ENCODE results near the gene RIPK1.
A peak's percentile ranks its signal among the peaks of the same experiment; 100 is the strongest.

RIPK1 gene

GRCh38 chr6:3085074-3085473, 16.8 kb downstream of the RIPK1 start:
- no peak for DNase-seq (ENCODE audit: low spot score)

- no peak for DNase-seq (ENCODE audit: low spot score)
Measured at GRCh38 chr6:3086282-3086946, 18.1 kb downstream of the RIPK1 start.

- no peak for DNase-seq (ENCODE audit: low spot score)
Measured at GRCh38 chr6:3088446-3088845, 20.2 kb downstream of the RIPK1 start.

DNA sequence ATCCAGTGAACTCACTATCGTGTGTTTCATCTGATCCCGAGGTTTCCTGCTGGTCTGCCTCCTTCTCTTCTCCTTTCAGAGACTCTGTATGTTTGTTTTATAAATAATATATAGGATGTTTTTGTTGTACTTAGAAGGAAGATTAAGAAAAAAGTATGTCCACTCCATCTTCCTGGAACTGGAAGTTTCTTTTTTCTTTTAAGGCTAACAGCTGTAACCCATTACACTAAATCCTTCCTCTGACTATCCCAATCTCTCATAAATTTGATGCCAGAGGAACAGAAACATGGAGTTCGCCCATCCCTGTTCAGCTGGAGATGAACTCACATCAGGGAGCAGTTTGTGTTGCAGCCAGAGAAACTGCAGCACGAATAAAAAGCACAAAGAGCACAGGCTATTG, 20.7 kb downstream of the RIPK1 start:
- no peak for DNase-seq (ENCODE audit: low spot score)

GRCh38 chr6:3090013-3090412, 21.7 kb downstream of the RIPK1 start:
- no peak for DNase-seq (ENCODE audit: low spot score)

DNA sequence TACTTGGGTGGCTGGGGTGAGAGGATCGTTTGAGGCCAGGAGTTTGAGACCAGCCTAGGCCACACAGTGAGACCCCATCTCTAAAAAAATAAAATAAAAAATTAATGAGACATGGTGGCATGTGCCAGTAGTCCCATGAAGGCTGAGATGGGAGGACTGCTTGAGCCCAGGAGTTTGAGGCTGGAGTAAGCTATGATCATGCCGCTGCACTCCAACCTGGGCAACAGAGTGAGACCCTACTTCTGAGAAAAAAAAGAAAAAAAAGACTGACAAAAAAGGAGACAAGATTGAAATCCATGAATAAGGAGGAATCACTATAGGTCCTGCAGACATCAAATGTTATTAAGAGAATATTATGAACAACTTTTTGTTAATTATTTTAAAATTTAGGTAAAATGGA, 26.5 kb downstream of the RIPK1 start:
- no peak for DNase-seq (ENCODE audit: low spot score)

GRCh38 chr6:3102875-3103274, 34.6 kb downstream of the RIPK1 start:
- no peak for DNase-seq (ENCODE audit: low spot score)

DNA sequence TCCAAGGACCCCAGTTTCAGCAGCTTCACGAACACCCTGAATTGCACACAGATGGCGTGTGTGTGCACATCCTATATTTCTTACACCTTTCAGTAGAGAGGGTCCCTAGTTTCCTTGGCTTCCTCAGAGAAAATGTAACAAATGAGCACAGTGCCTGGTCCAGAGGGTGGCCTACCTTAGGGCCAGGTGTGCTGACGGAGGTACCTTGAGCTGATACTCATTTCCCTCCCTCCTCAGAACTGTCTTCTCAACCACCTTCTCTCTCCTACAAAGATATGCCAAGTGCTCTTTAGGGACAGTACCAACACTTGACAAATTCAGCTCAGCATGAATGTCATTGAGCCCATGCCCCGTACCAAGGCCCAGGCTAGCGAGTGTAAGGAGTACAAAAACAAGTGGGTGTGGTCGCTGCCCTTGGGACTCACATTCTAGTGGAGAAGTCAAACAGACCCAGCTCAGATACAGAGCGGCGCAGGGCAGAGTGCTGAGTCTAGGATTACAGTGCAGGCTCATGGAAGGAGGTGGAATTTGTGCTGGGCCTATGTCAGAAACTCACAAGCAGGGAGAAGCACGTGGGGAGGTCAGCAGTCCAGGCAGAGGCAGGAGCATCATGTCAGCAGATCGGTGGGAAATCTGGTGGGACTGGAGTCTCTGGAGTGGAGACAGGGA, 40.6 kb downstream of the RIPK1 start:
- DNase-seq (ENCODE audit: low spot score): no peak

GRCh38 chr6:3109761-3110160, 41.5 kb downstream of the RIPK1 start:
- no peak for DNase-seq (ENCODE audit: low spot score)

DNA sequence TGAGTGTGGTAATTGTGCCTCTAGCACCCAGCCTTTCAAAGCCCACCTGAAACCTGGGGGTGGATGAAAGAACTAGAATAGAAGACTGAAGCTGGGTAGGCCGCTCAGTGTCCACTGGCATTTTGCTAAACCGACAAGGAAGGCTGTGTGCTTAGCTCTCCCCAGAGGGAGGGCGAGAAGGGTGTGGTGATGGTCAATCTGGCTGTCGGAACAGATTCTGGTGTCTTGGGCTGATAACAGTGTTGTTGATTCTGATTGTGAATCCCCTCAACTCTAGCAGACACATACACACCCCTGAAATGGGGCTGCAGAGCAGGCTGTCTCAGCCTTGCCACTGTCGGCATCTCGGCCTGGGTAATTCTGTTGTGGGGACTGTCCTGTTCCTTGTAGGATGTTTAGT, 46.1 kb downstream of the RIPK1 start:
- DNase-seq (ENCODE audit: low spot score): no peak

- no peak for DNase-seq (ENCODE audit: low spot score)
Measured at GRCh38 chr6:3117912-3118352, 49.6 kb downstream of the RIPK1 start.

- DNase-seq (ENCODE audit: low spot score): peak; percentile 95
Measured at GRCh38 chr6:3118353-3119039, 50.2 kb downstream of the RIPK1 start, which contains the start of gene BPHL. TSS of gene BPHL (plus strand) at chr6:3118711. CDS start at chr6:3118741, 30 bp downstream.

GRCh38 chr6:3119040-3119723, 50.9 kb downstream of the RIPK1 start:
- DNase-seq (ENCODE audit: low spot score): peak; percentile 56

- no peak for DNase-seq (ENCODE audit: low spot score)
Measured at GRCh38 chr6:3120765-3121089, 52.4 kb downstream of the RIPK1 start.

- DNase-seq (ENCODE audit: low spot score): no peak
Measured at GRCh38 chr6:3122823-3123182, 54.5 kb downstream of the RIPK1 start.

DNA sequence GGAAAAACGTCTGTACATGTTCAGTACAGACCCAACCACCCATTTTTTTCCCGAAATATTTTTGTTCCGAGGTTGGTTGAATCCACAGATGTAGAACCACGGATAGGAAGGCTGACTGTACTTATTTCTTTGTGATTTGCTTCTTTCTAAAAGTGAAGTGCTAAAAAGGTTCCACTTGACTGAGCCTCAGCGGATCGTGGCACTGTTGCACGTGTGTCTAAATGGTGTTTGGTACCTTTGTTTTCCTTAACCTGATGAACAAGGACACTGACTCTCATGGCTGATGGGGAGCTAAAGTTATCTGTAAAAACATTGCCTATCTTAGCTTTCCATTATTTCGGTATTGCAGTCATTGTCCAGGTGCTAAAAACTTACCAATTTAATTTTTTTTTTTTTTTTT, 56.4 kb downstream of the RIPK1 start:
- no peak for DNase-seq (ENCODE audit: low spot score)

DNA sequence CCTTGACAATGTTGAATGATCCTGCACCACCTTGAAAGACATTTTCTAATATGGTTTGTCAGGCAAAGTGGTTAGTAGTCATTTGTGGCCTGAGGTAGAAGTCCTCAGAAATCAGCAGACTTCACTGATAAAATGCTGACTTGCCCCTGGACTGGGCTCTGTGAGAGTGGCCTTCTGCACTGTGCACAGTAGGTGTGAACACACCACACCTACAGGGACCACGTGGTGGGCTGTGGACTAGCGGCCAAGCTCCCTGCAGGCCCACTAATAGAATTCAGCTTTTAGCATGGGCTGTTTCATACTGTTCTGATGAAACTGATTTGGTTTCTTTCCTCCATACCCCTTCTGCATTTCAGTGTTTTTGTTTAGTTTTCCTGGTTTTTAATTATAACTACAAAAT, 57.5 kb downstream of the RIPK1 start:
- no peak for DNase-seq (ENCODE audit: low spot score)

DNA sequence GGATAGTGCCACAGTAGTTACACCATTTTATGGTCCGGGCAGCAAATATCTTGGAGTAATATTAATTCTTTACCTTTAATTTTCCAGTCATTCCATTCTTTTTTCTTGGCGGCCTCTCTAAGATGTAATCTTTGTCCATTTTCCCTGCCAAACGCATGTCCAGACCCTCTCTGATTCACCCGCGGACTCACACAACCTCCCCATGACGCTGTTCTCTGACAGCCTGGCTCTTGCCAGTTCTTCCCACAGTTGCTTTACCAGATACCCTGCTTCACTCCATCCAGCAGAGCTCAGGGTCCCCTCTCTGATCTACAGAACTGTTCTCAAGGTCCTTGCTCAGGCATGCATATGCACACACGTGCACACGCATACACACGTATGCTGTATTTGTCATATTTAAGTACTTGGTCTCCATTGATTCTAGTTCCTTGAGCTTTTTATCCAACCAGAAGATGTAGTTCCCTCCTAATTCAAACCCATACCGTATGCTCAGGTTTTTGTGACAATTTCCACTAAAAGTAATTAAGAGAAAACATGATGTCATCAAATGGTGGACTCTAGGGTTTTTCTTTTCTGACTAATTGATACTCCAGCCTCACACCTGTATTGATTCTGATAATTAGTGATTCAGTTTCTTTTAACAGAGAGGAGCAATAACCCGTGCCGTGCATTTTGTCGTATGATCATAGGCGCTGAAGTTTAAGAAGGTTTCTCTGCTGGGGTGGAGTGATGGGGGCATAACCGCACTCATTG, 60.2 kb downstream of the RIPK1 start:
- no peak for DNase-seq (ENCODE audit: low spot score)

DNA sequence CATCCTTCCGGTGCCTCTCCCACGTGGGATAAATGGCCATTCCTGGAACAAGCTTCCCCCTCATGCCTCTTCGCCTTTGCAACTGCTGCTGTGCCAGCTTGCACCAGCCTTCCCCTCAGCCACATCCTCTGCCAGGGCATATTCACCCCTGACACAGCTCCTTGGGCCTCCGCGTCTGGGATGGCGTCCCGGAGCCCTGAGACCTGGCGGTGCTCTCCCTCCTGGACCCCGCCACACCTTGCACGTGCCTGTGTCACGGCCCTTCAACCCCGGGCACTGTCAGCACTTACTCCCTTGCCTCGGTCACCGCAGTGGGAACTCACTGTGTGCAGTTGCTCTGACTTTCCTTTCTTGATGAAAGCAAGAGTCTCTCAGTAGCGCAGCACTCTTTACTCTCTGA, 63.4 kb downstream of the RIPK1 start:
- no peak for DNase-seq (ENCODE audit: low spot score)

DNA sequence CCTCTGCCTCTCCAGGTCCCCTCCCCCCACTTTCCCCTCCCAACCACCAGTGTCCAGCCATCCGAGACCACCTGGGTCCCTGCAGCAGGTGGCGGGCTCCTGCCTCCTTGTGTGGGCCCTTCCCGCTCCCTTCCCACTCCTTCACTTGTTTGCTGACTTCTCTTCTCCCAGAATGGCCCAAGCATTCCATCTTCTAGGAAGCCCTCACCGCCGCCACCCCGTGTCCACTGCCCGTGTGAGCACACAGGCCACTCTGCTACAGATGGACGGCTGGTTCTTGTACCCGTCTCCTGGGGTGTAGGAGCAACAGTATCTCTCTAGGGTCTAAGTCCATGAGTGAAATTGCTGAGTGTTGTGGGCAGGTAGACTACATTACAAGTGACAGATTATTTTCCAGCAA, 65.2 kb downstream of the RIPK1 start:
- DNase-seq (ENCODE audit: low spot score): no peak

GRCh38 chr6:3135668-3136291, 67.5 kb downstream of the RIPK1 start:
- DNase-seq (ENCODE audit: low spot score): no peak
